CD4-positive, CD25-positive, alpha-beta regulatory T cell (primary cell): ENCODE data around the gene FAR1. TPM values are rescaled to one million over a fixed set of nuclear protein-coding genes. Genes with fewer than 3 reads are reported as not detected.
"Not testable (repeated sequence)": the region's sequence is repeated elsewhere in the genome, so short reads cannot be mapped to it uniquely, and the experiment has no call there.

ENCODE experiments used
- ATAC-seq, 2 donors: fragments of 150-1000 bp; cut with Tn5 transposase; one replicate each; pipeline ENCODE4 v1.10.0; 2021; ENCODE audit warnings: low read depth in 2 of 2, moderate number of reproducible peaks in 2 of 2, moderate library complexity in 1 of 2
- DNase-seq, 3 donors: peaks; one replicate each; pipeline versions ENCODE4 v3.0.0 to v3.0.0-alpha.2; 2012 to 2022; ENCODE audit warnings: mixed read lengths in 1 of 3
- H3K27ac ChIP-seq: one replicate; pipeline ENCODE4 v1.7.0; 2013; ENCODE audit warnings: mild to moderate bottlenecking, low read length; ENCODE audit not compliant: insufficient read depth, poor library complexity, severe bottlenecking
- H3K27me3 ChIP-seq: one replicate; pipeline ENCODE4 v1.7.0; 2013; ENCODE audit warnings: low read length; ENCODE audit not compliant: control insufficient read depth, insufficient read depth
- H3K36me3 ChIP-seq: one replicate; pipeline ENCODE4 v1.7.0; 2013; ENCODE audit warnings: mild to moderate bottlenecking, low read length, moderate library complexity; ENCODE audit not compliant: control insufficient read depth, insufficient read depth
- H3K4me1 ChIP-seq: 2 replicates; pipeline ENCODE4 v1.7.0; 2013; ENCODE audit warnings: mild to moderate bottlenecking, low read length; ENCODE audit not compliant: insufficient read depth, control insufficient read depth, poor library complexity, severe bottlenecking
- H3K4me3 ChIP-seq: one replicate; pipeline ENCODE4 v1.7.0; 2013; ENCODE audit warnings: low read depth, mild to moderate bottlenecking, low read length, moderate library complexity
- H3K9me3 ChIP-seq, 2 experiments: 1 replicate in 1 of 2; 2 replicates in 1 of 2; pipeline ENCODE4 v1.7.0; 2013; ENCODE audit warnings: low read length in 2 of 2, mild to moderate bottlenecking in 1 of 2, moderate library complexity in 1 of 2; ENCODE audit not compliant: control insufficient read depth in 2 of 2
- H3K27ac Mint-ChIP-seq, 3 donors: one replicate each; pipeline ENCODE4 v1.8.0; 2020 to 2022; ENCODE audit warnings: mild to moderate bottlenecking in 3 of 3, mixed read lengths in 3 of 3, moderate library complexity in 2 of 3
- H3K27me3 Mint-ChIP-seq: one replicate; pipeline ENCODE4 v1.8.0; 2022; ENCODE audit warnings: mild to moderate bottlenecking, mixed read lengths
- H3K36me3 Mint-ChIP-seq: one replicate; pipeline ENCODE4 v1.8.0; 2020; ENCODE audit warnings: mixed read lengths
- H3K4me1 Mint-ChIP-seq, 4 donors: one replicate each; pipeline ENCODE4 v1.8.0; 2020 to 2022; ENCODE audit warnings: mixed read lengths in 4 of 4, mild to moderate bottlenecking in 1 of 4
- H3K4me3 Mint-ChIP-seq, 4 donors: one replicate each; pipeline ENCODE4 v1.8.0; 2020 to 2022; ENCODE audit warnings: mild to moderate bottlenecking in 4 of 4, mixed read lengths in 4 of 4, moderate library complexity in 3 of 4
- H3K9me3 Mint-ChIP-seq, 7 donors: one replicate each; pipeline ENCODE4 v1.8.0; 2020 to 2022; ENCODE audit warnings: mixed read lengths in 7 of 7, mild to moderate bottlenecking in 3 of 7, moderate library complexity in 2 of 7
- polyA plus RNA-seq, 4 donors: library from polyadenylated mRNA; unstranded; fragments of 300-500 nt; fragmentation: Illumina TruSeq; gene quantifications; one replicate each; pipeline ENCODE4 v1.2.3, GENCODE V29; 2021
- total RNA-seq: library from RNA; stranded (reverse); gene quantifications from one replicate; pipeline ENCODE4 v1.2.3, GENCODE V29; 2022

Gene FAR1
- total and polyA plus RNA-seq, 5 donors from 2014 or later: 7.8 to 41.0 (median 9.7) TPM

DNA sequence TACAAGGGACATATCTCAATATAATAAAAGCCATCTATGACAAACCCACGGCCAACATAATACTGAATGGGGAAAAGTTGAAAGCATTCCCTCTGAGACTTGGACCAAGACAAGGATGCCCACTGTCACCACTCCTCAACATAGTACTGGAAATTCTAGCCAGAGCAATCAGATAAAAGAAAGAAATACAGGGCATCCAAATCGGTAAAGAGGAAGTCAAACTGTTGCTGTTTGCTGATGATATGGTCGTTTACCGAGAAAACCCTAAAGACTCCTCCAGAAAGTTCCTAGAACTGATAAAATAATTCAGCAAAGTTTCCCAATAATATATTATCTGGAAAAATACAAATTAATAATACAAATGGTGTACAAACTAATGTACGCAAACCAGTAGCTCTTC is 84.8 kb downstream of the FAR1 start:
- H3K4me3 ChIP-seq, H3K9me3 Mint-ChIP-seq, DNase-seq, H3K9me3 ChIP-seq, H3K36me3 ChIP-seq, H3K27ac ChIP-seq, H3K27ac Mint-ChIP-seq, H3K4me3 Mint-ChIP-seq, H3K4me1 Mint-ChIP-seq, H3K27me3 ChIP-seq, H3K4me1 ChIP-seq, ATAC-seq: not testable (repeated sequence)
- peaks cover 20% of the 10 kb centered on the region for H3K27me3 Mint-ChIP-seq
- peaks cover 10% of the 10 kb centered on the region for H3K36me3 Mint-ChIP-seq

DNA sequence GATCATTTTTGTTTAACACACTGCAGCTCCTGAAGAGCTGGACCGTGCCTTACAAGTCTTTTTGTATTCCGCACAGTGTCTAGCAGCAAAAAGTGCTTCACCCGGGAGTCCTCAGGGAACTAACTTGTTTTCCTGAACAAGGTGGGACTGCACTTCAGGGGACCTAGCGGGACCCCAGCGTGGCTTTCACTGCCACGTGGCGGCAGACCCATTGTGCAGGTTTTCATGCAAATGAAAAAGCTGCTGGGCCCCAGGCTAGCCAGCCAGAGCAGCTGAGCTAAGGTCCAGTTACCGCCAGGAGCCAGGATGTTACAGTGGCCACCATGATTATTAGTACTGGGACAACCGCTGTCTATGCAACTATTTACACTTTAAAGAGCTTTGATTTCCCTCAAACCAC is 90.6 kb downstream of the FAR1 start:
- no peaks in the 10 kb centered on the region for H3K36me3 Mint-ChIP-seq
- no peaks in the 10 kb centered on the region for H3K4me1 ChIP-seq
- no peak overlapping the region for H3K27ac Mint-ChIP-seq
- DNase-seq (no peak), ATAC-seq (no peak)
- no peaks in the 10 kb centered on the region for H3K36me3 ChIP-seq
- H3K9me3 ChIP-seq: no peaks in the 10 kb centered on the region
- H3K9me3 Mint-ChIP-seq: peaks cover 0 to 4% (median 0%) of the 10 kb centered on the region in 7 donors
- H3K4me3 ChIP-seq: no peak overlapping the region
- H3K27me3 ChIP-seq: no peaks in the 10 kb centered on the region
- no peak overlapping the region for H3K27ac ChIP-seq
- no peak overlapping the region for H3K4me3 Mint-ChIP-seq
- peaks cover 7% of the 10 kb centered on the region for H3K27me3 Mint-ChIP-seq
- no peaks in the 10 kb centered on the region for H3K4me1 Mint-ChIP-seq

DNA sequence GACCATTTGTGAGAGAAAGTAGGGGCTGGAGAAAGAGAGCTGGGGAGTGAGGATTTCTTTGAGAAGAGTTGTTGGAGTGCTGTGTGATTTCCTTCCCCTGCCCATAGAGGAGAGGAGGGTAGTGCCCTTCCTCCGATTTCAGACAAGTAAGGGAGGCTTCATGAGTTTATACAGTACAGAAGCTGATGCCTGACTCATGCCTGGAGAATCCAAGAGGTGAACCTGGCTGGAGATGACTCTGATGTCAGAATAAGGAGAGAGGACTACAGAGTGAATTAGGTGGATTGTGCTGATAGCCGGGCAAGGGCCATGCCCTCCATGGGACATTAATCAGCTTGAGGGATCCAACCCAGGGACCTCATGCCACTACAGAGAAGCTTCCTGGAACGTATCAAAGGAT is 91.6 kb downstream of the FAR1 start:
- H3K9me3 Mint-ChIP-seq: peaks cover 0 to 4% (median 0%) of the 10 kb centered on the region in 7 donors
- no peaks in the 10 kb centered on the region for H3K4me1 Mint-ChIP-seq
- DNase-seq: no peak
- no peak overlapping the region for H3K4me3 Mint-ChIP-seq
- Histone ChIP-seq H3K27ac (no peak overlapping the region), H3K36me3 (no peaks in the 10 kb centered on the region), H3K27me3 (peaks cover 4% of the 10 kb centered on the region), H3K4me3 (no peak overlapping the region), H3K4me1 (no peaks in the 10 kb centered on the region), H3K9me3 (no peaks in the 10 kb centered on the region)
- H3K27ac Mint-ChIP-seq: no peak overlapping the region
- H3K36me3 Mint-ChIP-seq: no peaks in the 10 kb centered on the region
- no peaks in the 10 kb centered on the region for H3K27me3 Mint-ChIP-seq
- ATAC-seq: no peak

DNA sequence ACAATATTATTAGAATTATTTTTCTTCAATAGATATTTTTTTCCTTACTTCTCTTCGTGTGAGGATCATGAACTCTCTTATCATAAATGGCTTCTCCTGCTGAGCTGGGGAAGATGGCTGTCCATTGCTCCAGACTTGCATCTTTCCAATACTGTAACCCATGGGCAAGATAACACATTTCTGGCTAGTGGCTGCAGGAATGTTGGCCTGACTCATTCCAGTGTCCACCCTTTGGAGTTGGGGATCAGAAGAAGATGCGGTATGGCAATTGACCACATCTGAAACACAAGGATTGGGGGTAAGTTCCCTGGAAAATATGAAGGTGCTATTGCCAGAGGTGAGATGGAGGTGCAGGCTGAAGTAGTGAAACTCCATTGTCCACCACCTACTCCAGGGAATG is 92.8 kb downstream of the FAR1 start:
- H3K27ac ChIP-seq: no peak overlapping the region
- H3K27me3 ChIP-seq: peaks cover 4% of the 10 kb centered on the region
- no peaks in the 10 kb centered on the region for H3K36me3 ChIP-seq
- no peak for ATAC-seq
- H3K27me3 Mint-ChIP-seq: no peaks in the 10 kb centered on the region
- no peaks in the 10 kb centered on the region for H3K36me3 Mint-ChIP-seq
- DNase-seq: no peak
- no peaks in the 10 kb centered on the region for H3K9me3 ChIP-seq
- peaks cover 0 to 6% (median 0%) of the 10 kb centered on the region in 7 donors for H3K9me3 Mint-ChIP-seq
- no peaks in the 10 kb centered on the region for H3K4me1 ChIP-seq
- no peak overlapping the region for H3K4me3 ChIP-seq
- H3K27ac Mint-ChIP-seq: no peak overlapping the region
- H3K4me3 Mint-ChIP-seq: no peak overlapping the region
- H3K4me1 Mint-ChIP-seq: no peaks in the 10 kb centered on the region

DNA sequence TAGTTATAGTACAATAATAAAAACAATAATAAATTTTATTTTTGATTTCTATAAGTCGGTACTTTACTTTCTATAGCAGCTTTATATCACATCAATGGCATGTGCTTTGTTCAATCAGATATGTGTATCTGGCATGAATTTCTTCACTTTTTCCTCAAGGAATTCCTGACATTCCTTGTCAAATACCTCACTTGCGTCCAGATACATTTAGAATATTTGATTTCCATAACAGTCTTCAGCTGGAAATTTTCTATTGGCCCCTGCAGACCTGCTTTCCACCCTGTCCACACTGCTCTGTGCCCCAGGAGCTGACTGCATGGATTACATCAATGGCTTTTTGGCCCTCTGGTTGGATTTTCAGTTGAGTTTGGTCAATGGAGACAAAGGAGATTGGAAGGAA is 93.2 kb downstream of the FAR1 start:
- H3K4me1 Mint-ChIP-seq: no peaks in the 10 kb centered on the region
- H3K36me3 ChIP-seq: no peaks in the 10 kb centered on the region
- H3K4me1 ChIP-seq: no peaks in the 10 kb centered on the region
- H3K9me3 ChIP-seq: no peaks in the 10 kb centered on the region
- no peak overlapping the region for H3K4me3 Mint-ChIP-seq
- no peak overlapping the region for H3K27ac Mint-ChIP-seq
- H3K9me3 Mint-ChIP-seq: peaks cover 0 to 6% (median 0%) of the 10 kb centered on the region in 7 donors
- no peaks in the 10 kb centered on the region for H3K27me3 Mint-ChIP-seq
- DNase-seq (no peak), ATAC-seq (no peak)
- no peak overlapping the region for H3K4me3 ChIP-seq
- H3K27ac ChIP-seq: no peak overlapping the region
- H3K27me3 ChIP-seq: peaks cover 4% of the 10 kb centered on the region
- H3K36me3 Mint-ChIP-seq: no peaks in the 10 kb centered on the region

DNA sequence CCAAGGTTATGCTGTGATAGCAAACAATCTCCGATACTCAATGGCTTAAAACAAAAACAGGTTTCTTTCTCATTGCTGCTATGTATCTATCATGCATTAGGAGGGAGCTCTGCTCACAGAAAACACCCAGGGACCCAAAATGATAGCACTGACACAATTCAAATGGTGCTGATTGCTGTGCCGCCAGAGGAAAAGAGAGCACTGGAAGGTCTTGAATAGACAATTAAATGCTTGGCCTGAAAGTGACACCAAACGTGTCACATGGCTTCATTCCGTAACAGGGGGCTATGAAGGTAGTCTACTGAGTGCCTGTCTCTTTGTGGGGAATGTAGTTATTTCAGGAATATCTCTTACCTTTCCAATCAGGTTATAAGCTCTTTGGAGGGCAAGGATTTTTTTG is 94.2 kb downstream of the FAR1 start:
- Mint-ChIP-seq H3K27me3 (no peaks in the 10 kb centered on the region), H3K9me3 (peaks cover 0 to 6% (median 0%) of the 10 kb centered on the region in 7 donors), H3K4me3 (no peak overlapping the region), H3K4me1 (no peaks in the 10 kb centered on the region), H3K36me3 (no peaks in the 10 kb centered on the region), H3K27ac (no peak overlapping the region)
- Histone ChIP-seq H3K36me3 (no peaks in the 10 kb centered on the region), H3K4me1 (no peaks in the 10 kb centered on the region), H3K27ac (no peak overlapping the region), H3K27me3 (peaks cover 4% of the 10 kb centered on the region), H3K9me3 (no peaks in the 10 kb centered on the region), H3K4me3 (no peak overlapping the region)
- ATAC-seq (no peak), DNase-seq (no peak)

DNA sequence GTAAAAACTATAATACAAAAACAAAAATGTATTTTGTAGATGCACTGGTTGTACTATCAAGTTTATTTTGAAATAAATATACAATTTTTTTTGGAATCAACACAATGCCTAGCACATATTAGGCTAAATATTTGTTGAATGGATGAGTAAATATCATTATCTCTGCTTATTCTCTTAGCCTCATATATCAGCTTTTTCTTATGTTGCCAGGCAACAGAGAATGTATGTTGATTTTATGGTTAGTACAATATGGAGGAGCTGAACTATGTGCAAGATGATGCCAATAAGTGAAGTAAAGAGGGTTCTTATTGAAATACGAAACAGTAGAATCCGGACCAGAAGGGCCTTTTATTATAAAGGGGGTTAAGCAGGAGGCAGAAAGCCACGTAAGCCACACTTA is 94.9 kb downstream of the FAR1 start:
- no peaks in the 10 kb centered on the region for H3K9me3 ChIP-seq
- H3K4me1 ChIP-seq: no peaks in the 10 kb centered on the region
- no peak overlapping the region for H3K4me3 ChIP-seq
- no peak overlapping the region for H3K27ac ChIP-seq
- Mint-ChIP-seq H3K4me3 (no peak overlapping the region), H3K4me1 (no peaks in the 10 kb centered on the region), H3K27me3 (peaks cover 2% of the 10 kb centered on the region), H3K9me3 (peaks cover 0 to 4% (median 0%) of the 10 kb centered on the region in 7 donors), H3K27ac (no peak overlapping the region), H3K36me3 (no peaks in the 10 kb centered on the region)
- no peaks in the 10 kb centered on the region for H3K36me3 ChIP-seq
- no peak for DNase-seq
- peaks cover 4% of the 10 kb centered on the region for H3K27me3 ChIP-seq
- no peak for ATAC-seq

DNA sequence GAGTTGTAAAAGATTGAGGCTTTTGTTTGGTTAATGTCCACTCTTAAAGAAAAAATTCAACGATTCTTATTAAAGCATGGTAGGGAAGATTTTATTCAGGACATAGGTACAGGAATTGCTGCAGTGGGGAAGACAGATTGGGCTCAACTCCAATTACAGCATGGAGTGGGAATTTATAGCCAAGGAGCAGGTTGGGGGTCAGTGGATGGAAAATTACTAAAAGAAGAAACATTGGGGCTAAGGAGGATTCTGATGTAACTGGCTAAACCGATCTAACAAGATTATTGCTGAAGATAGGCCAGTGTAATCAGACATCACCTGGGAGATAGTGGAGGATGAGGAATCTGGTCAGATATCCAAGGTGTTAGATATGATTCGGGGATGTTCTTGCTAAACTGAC is 97.4 kb downstream of the FAR1 start:
- peaks cover 4% of the 10 kb centered on the region for H3K27me3 ChIP-seq
- no peak overlapping the region for H3K4me3 Mint-ChIP-seq
- H3K27ac Mint-ChIP-seq: peak overlapping the region in 1 of 3 donors; percentile 2
- no peak overlapping the region for H3K27ac ChIP-seq
- no peak overlapping the region for H3K4me3 ChIP-seq
- H3K4me1 Mint-ChIP-seq: no peaks in the 10 kb centered on the region
- H3K4me1 ChIP-seq: no peaks in the 10 kb centered on the region
- no peaks in the 10 kb centered on the region for H3K36me3 Mint-ChIP-seq
- no peaks in the 10 kb centered on the region for H3K9me3 ChIP-seq
- ATAC-seq (no peak), DNase-seq (no peak)
- H3K36me3 ChIP-seq: no peaks in the 10 kb centered on the region
- H3K9me3 Mint-ChIP-seq: peaks cover 0 to 2% (median 0%) of the 10 kb centered on the region in 7 donors
- H3K27me3 Mint-ChIP-seq: peaks cover 15% of the 10 kb centered on the region
